Measurements from ENCODE around the gene NKX6-2. TPM values are rescaled to one million over a fixed set of nuclear protein-coding genes. Genes with fewer than 3 reads are reported as not detected.

The NKX6-2 gene
- total and polyA plus RNA-seq, 10 of the 15 experiments (the other 5 are each of a cell fraction or from before 2014, with no cell fraction given) = 0.45 to 1.8 TPM; not detected in 8

DNA sequence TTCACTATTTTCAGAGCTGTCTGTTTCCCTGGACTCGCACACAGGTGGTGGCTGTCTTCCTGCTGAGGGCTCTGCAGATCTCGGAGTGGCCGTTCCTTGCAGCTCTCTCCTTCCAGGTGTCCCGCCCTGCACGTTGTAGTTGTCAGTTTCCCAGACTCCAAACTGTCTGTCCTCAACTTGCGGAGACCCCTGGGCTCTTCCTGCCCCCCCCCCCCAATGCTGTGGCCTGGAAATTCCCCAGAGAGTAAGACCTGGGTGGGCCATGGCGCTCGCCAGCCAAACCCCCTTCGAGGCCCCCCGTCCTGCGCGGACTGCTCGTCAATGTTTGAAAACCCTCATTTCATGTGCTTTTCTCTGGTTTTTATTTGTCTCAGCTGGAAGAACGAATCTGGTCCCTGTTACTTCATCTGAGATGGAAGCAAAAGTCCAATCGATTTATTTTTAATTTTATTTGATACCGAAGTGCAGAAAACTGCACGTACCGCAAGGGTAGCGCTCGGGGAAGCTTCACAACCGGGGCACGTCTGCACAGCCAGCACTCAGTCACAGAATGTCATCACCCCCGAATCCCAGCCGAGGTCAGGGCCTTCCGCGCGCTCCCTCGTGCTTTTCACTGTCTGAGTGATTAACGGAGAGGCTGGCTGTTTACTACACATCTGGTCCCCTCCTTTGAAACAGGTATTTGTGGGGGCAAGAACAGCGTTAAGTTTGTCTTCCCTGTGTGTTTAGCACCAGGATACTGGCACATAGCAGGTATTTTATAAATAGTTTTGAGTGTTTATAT is 46.4 kb upstream of the NKX6-2 start:
- POLR2A ChIA-PET = no interaction called here
- no peaks in the 10 kb centered on the region; the same call in 2 of the 3 replicates for H3K9me3 ChIP-seq (replicated peaks; ENCODE audit: control insufficient read depth, insufficient read depth, low read length)
- DNase-seq (ENCODE audit: low read depth, low spot score) = no peak
- FAIRE-seq = no peak
- BruUV-seq (replicated peaks) = no TSS peak
- RAD21 ChIA-PET (ENCODE audit: unreplicated experiment) = no interaction called here
- no peak for ATAC-seq
- H4K20me1 ChIP-seq (ENCODE audit: control insufficient read depth, insufficient read depth) = no peaks in the 10 kb centered on the region
- no peaks in the 10 kb centered on the region for H3K27me3 ChIP-seq (replicated peaks in 1 of 2; ENCODE audit: control insufficient read depth in 2 of 2, insufficient read depth in 2 of 2, low read length in 1 of 2)
- 57% methylated on average over 30 of the region's 30 CpGs for WGBS (ENCODE audit: insufficient coverage, insufficient replicate concordance, low lambda C conversion rate, missing lambda C conversion rate)
- intact Hi-C loops (cut with micrococcal nuclease; ENCODE audit: unreplicated experiment) (no loop called here), in situ Hi-C loops (cut with MboI) (no loop called here)
- H3K9ac ChIP-seq (ENCODE audit: control insufficient read depth, insufficient read depth, low read length) = no peak overlapping the region
- CTCF ChIA-PET = no interaction called here
- H3K36me3 ChIP-seq (ENCODE audit: control insufficient read depth in 2 of 2, insufficient read depth in 2 of 2, low read length in 1 of 2) = no peaks in the 10 kb centered on the region
- TF ChIP-seq LARP7 (IDR thresholded peaks at IDR 0.05) = no peak
- TF ChIP-seq, protein P1, sequence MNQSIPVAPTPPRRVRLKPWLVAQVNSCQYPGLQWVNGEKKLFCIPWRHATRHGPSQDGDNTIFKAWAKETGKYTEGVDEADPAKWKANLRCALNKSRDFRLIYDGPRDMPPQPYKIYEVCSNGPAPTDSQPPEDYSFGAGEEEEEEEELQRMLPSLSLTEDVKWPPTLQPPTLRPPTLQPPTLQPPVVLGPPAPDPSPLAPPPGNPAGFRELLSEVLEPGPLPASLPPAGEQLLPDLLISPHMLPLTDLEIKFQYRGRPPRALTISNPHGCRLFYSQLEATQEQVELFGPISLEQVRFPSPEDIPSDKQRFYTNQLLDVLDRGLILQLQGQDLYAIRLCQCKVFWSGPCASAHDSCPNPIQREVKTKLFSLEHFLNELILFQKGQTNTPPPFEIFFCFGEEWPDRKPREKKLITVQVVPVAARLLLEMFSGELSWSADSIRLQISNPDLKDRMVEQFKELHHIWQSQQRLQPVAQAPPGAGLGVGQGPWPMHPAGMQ (IDR thresholded peaks at IDR 0.05; ENCODE audit: borderline replicate concordance) = no peak
- TF ChIP-seq, protein P2, sequence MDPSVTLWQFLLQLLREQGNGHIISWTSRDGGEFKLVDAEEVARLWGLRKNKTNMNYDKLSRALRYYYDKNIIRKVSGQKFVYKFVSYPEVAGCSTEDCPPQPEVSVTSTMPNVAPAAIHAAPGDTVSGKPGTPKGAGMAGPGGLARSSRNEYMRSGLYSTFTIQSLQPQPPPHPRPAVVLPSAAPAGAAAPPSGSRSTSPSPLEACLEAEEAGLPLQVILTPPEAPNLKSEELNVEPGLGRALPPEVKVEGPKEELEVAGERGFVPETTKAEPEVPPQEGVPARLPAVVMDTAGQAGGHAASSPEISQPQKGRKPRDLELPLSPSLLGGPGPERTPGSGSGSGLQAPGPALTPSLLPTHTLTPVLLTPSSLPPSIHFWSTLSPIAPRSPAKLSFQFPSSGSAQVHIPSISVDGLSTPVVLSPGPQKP (IDR thresholded peaks at IDR 0.05; ENCODE audit: low read depth, low read length) = no peak
- TF ChIP-seq SREBF2 (IDR thresholded peaks at IDR 0.05; ENCODE audit: low read length) = no peak
- TF ChIP-seq ZNF24 (IDR thresholded peaks at IDR 0.05) = no peak
- no peak for TF ChIP-seq SUZ12 (IDR thresholded peaks at IDR 0.05; ENCODE audit: unreplicated experiment)
- TF ChIP-seq, protein P3, sequence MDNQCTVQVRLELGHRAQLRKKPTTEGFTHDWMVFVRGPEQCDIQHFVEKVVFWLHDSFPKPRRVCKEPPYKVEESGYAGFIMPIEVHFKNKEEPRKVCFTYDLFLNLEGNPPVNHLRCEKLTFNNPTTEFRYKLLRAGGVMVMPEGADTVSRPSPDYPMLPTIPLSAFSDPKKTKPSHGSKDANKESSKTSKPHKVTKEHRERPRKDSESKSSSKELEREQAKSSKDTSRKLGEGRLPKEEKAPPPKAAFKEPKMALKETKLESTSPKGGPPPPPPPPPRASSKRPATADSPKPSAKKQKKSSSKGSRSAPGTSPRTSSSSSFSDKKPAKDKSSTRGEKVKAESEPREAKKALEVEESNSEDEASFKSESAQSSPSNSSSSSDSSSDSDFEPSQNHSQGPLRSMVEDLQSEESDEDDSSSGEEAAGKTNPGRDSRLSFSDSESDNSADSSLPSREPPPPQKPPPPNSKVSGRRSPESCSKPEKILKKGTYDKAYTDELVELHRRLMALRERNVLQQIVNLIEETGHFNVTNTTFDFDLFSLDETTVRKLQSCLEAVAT (IDR thresholded peaks at IDR 0.05) = no peak
- no peak for TF ChIP-seq NFIC (IDR thresholded peaks at IDR 0.05; ENCODE audit: low read depth, low read length)
- TF ChIP-seq, protein P4, sequence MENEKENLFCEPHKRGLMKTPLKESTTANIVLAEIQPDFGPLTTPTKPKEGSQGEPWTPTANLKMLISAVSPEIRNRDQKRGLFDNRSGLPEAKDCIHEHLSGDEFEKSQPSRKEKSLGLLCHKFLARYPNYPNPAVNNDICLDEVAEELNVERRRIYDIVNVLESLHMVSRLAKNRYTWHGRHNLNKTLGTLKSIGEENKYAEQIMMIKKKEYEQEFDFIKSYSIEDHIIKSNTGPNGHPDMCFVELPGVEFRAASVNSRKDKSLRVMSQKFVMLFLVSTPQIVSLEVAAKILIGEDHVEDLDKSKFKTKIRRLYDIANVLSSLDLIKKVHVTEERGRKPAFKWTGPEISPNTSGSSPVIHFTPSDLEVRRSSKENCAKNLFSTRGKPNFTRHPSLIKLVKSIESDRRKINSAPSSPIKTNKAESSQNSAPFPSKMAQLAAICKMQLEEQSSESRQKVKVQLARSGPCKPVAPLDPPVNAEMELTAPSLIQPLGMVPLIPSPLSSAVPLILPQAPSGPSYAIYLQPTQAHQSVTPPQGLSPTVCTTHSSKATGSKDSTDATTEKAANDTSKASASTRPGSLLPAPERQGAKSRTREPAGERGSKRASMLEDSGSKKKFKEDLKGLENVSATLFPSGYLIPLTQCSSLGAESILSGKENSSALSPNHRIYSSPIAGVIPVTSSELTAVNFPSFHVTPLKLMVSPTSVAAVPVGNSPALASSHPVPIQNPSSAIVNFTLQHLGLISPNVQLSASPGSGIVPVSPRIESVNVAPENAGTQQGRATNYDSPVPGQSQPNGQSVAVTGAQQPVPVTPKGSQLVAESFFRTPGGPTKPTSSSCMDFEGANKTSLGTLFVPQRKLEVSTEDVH (IDR thresholded peaks at IDR 0.05; ENCODE audit: low read depth, partially characterized antibody) = no peak
- no peak for TF ChIP-seq IRF4 (IDR thresholded peaks at IDR 0.05; ENCODE audit: low read depth, low read length)
- TF ChIP-seq TCF12 (IDR thresholded peaks at IDR 0.05; ENCODE audit: low read depth, low read length) = no peak
- TF ChIP-seq ZNF217 (IDR thresholded peaks at IDR 0.05) = no peak
- TF ChIP-seq YY1 (IDR thresholded peaks at IDR 0.05; ENCODE audit: low read depth, low read length) = no peak
- no peak for TF ChIP-seq RFX5 (IDR thresholded peaks at IDR 0.05; ENCODE audit: low read depth, low read length)
- TF ChIP-seq MEF2B (IDR thresholded peaks at IDR 0.05; ENCODE audit: partially characterized antibody, poor library complexity, severe bottlenecking) = no peak
- no peak for TF ChIP-seq TBL1XR1 (IDR thresholded peaks at IDR 0.05; ENCODE audit: low read depth, low read length)
- H3K27ac ChIP-seq (ENCODE audit: control insufficient read depth, insufficient read depth) = no peak overlapping the region
- H3K4me1 ChIP-seq (ENCODE audit: control insufficient read depth, insufficient read depth, low read length) = no peaks in the 10 kb centered on the region
- no peaks in the 10 kb centered on the region for H3K79me2 ChIP-seq (ENCODE audit: control insufficient read depth, insufficient read depth, low read length)
- H3K4me3 ChIP-seq = no peak overlapping the region
- no peak overlapping the region for H3K4me2 ChIP-seq (ENCODE audit: control insufficient read depth, insufficient read depth)
- SMC1A ChIA-PET (ENCODE audit: uncharacterized antibody, unreplicated experiment) = interaction anchor here (0.6 kb wide), 1 partner anchor 261 kb away, joined by 3 read pairs; no protein-coding TSS in a partner anchor
- no peak overlapping the region for H2AFZ ChIP-seq (ENCODE audit: control insufficient read depth, low read depth, low read length)

Measured in GM12878 (cell line).